D341Med (cell line): Measurements from ENCODE around the gene LYPD6.

Source experiments
- DNase-seq: peaks from one replicate; pipeline ENCODE4 v3.0.0; 2012; ENCODE audit warnings: low spot score

Gene LYPD6

GRCh38 chr2:149348291-149348690, 17.9 kb downstream of the LYPD6 start:
- DNase-seq: no peak

- no peak for DNase-seq
Observed at GRCh38 chr2:149353421-149353820, 23.0 kb downstream of the LYPD6 start.

- no peak for DNase-seq
Observed at GRCh38 chr2:149355716-149356422, 25.5 kb downstream of the LYPD6 start.

GRCh38 chr2:149357058-149357457, 26.7 kb downstream of the LYPD6 start:
- no peak for DNase-seq

GRCh38 chr2:149360106-149360505, 29.7 kb downstream of the LYPD6 start:
- no peak for DNase-seq

GRCh38 chr2:149363958-149364357, 33.6 kb downstream of the LYPD6 start:
- no peak for DNase-seq

GRCh38 chr2:149364839-149365238, 34.5 kb downstream of the LYPD6 start:
- DNase-seq: no peak

GRCh38 chr2:149365931-149366583, 35.7 kb downstream of the LYPD6 start:
- no peak for DNase-seq

- no peak for DNase-seq
Observed at GRCh38 chr2:149370061-149370775, 39.8 kb downstream of the LYPD6 start.

- no peak for DNase-seq
Observed at GRCh38 chr2:149371476-149371875, 41.1 kb downstream of the LYPD6 start.

- no peak for DNase-seq
Observed at GRCh38 chr2:149375801-149376361, 45.5 kb downstream of the LYPD6 start.

GRCh38 chr2:149380205-149380604, 49.8 kb downstream of the LYPD6 start:
- no peak for DNase-seq

- no peak for DNase-seq
Observed at GRCh38 chr2:149383340-149383739, 53.0 kb downstream of the LYPD6 start.

- DNase-seq: no peak
Observed at GRCh38 chr2:149385350-149385749, 55.0 kb downstream of the LYPD6 start.

GRCh38 chr2:149387411-149387810, 57.0 kb downstream of the LYPD6 start:
- no peak for DNase-seq

GRCh38 chr2:149388120-149388816, 57.9 kb downstream of the LYPD6 start:
- DNase-seq: no peak

- no peak for DNase-seq
Observed at GRCh38 chr2:149389506-149390167, 59.2 kb downstream of the LYPD6 start.

GRCh38 chr2:149393614-149394013, 63.2 kb downstream of the LYPD6 start:
- DNase-seq: peak; percentile 24

- DNase-seq: no peak
Observed at GRCh38 chr2:149394864-149395263, 64.5 kb downstream of the LYPD6 start.

GRCh38 chr2:149399934-149400615, 69.7 kb downstream of the LYPD6 start:
- no peak for DNase-seq

- no peak for DNase-seq
Observed at GRCh38 chr2:149400997-149401396, 70.6 kb downstream of the LYPD6 start.
